SKM-1 treated with dmso at 0.1 percent for 144 hours (cell line): ENCODE data around the gene RNU2-63P.
"Not testable (repeated sequence)": the region's sequence is repeated elsewhere in the genome, so short reads cannot be mapped to it uniquely, and the experiment has no call there.

Source experiments
- DNase-seq: peaks from one replicate; lab custom pipeline; 2025; ENCODE audit not compliant: unreplicated experiment; lab: John Stamatoyannopoulos, UW

RNU2-63P gene

GRCh38 chr2:88032070-88032702 is 15.8 kb upstream of the RNU2-63P start:
- DNase-seq, result no peak

GRCh38 chr2:88028931-88029330 is 12.6 kb upstream of the RNU2-63P start:
- DNase-seq, result no peak

DNA sequence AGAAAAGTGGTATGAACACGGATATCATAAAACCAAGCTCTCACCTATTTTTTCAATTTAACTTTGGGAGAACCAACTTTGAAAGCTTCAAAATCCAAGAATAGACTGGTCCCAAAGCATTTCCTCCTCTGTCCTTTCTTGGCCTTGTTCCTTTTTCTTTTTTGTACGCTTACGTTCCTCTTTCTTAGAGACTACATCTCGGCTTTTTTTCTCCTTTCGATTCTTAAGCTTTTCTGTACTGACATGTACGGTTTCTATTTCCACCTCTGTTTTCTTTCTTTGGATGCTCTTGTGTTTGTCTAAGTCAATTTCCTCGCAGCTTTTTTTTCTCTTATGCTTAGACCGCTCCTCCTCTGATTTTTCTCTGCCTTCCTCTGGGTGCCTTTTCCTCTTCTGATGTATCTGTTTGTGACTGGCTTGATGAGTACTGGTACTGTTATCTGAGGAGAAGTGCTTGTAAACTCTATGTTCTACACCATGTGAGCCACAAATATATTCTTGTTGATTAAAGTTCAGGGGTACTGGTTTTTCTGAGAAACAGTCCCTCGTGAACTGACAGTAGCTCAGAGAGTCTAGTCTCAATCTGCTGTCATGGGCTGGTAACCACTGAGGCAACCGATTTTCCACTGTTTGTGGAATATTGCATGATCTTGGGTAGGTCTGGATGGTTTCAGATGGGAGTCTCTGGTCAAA is 11.5 kb upstream of the RNU2-63P start:
- DNase-seq, result peak; percentile 43

DNA sequence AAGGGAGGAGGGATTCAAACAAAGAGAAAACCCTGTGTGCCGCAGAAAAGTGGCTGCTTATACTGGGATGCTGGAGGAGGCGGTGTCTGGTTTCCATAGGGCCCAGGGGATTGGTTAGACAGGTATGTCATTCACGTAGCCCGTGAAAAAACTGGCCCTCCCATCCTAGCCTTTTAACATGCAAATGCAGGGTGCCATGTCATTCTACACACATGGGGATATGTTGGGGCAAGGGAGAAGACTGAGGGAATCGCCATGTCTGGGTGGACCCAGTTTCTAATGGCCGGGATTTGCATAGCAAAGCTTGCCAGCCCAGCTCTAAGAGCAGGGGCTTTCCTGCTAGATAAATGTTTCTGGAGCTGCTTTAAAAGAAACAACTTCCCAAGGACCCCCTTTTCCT is 8.2 kb upstream of the RNU2-63P start:
- no peak for DNase-seq

DNA sequence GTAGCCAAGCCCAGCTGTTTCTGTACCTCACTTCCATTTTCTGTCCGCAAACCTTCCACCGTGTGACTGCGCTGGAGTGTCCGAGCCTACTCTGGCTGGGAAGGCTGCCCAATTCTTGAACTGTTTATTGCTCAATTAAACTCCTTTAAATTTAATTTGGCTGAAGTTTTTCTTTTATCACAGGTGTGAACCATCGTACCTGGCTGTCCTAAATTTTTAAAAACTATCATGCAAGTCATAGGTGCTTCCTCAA is 6.2 kb upstream of the RNU2-63P start:
- DNase-seq, result no peak

DNA sequence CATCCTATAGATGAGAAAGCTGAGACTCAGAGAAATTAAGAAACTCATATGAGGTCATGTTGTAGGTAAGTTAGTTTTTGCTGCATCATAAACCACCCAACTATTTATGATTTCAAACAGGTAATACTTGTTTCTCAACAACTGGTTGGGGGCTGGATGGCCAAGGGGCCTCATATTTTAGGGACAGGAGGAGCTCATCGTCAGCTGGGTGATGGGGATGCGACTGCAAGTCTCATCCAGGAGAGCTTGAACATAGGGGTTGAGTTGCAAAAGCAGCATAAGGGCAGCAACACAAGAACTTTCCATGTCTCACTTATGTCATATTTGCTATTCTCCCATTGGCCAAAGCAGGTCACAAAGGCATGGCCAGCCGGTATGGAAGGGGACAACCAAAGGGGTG is 3.6 kb upstream of the RNU2-63P start:
- no peak for DNase-seq

GRCh38 chr2:88018909-88019308 is 2.6 kb upstream of the RNU2-63P start:
- DNase-seq, result no peak

DNA sequence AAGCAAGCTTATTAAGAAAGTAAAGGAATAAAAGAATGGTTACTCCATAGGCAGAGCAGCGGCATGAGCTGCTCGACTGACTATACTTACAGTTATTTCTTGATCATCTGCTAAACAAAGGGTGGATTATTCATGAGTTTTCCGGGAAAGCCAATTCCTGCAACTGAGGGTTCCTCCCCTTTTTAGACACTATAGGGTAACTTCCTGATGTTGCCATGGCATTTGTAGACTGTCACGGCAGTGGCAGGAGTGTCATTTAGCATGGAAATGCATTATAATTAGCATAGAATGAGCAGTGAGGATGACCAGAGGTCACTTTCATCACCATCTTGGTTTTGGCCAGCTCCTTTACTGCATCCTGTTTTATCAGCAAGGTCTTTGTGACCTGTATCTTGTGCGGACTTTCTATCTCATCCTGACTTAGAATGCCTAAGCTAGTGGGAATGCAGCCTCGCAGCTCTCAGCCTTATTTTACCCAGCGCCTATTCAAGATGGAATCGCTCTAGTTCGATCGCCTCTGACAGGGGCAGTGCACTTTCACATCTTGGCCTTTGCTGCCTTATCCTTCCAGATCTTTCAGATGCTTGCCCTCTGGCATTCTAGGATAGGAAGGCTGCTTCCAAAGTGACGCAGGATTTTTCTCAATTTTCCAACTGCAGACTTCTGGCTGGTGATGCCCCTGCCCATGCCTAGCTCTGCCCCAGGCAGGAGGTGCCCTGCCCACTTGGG is 1.9 kb upstream of the RNU2-63P start:
- DNase-seq, result not testable (repeated sequence)

DNA sequence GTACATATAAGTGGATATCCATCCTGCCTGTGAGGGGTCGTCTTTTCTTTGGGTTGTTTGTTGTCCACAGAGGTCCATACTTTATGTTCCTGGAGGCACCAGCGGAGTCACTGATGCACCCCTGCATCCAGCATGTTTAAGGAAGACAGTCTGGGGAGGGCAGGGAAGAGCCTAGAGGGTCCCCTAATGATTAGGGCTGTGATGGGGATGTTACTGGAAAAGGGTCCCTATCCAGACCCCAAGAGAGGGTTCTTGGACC is 1.4 kb upstream of the RNU2-63P start:
- not testable (repeated sequence) for DNase-seq

- peak; percentile 87 for DNase-seq
These were observed 823 bp upstream of the RNU2-63P start for GRCh38 chr2:88016960-88017779.

DNA sequence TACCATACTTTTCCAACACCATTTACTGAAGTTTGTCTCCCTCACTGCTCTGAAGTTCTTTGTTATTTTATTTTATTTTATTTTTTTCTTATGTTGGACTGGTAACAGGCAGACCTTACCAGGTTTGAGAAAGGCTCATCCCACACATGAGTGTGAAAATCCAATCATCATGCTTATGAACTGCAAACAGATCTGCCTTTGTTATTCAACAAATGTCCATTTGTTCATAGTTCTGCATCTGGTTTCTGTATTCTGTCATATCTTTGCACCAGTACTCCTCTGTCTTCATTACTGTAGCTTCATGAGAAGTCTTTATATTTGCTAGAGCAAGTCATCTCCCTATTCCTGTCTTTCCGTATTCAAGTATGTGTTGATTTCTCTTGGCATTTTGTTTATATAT is 5.3 kb downstream of the RNU2-63P start:
- DNase-seq, result no peak

GRCh38 chr2:88010136-88010535 is 6.2 kb downstream of the RNU2-63P start:
- no peak for DNase-seq

- no peak for DNase-seq
These were observed 9.4 kb downstream of the RNU2-63P start for GRCh38 chr2:88006912-88007439.

- DNase-seq, result no peak
These were observed 10.6 kb downstream of the RNU2-63P start for GRCh38 chr2:88005776-88006175.

- DNase-seq, result no peak
These were observed 13.1 kb downstream of the RNU2-63P start for GRCh38 chr2:88003074-88003755.

DNA sequence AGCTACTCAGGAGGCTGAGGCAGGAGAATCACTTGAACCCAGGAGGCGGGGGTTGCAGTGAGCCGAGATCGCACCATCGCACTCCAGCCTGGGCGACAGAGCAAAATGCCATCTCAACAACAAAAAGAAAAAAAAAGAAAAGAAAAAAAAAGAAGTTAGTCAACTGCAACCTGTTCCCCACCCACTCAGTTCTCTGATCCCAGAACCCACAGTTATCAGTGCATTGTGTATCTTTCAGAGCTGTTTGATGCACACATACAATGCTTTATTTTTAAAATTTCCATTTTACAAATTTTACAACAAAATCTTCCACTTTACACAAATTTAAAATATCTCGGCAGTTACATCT is 14.0 kb downstream of the RNU2-63P start:
- no peak for DNase-seq

GRCh38 chr2:88000474-88000873 is 15.9 kb downstream of the RNU2-63P start:
- DNase-seq, result not testable (repeated sequence)

DNA sequence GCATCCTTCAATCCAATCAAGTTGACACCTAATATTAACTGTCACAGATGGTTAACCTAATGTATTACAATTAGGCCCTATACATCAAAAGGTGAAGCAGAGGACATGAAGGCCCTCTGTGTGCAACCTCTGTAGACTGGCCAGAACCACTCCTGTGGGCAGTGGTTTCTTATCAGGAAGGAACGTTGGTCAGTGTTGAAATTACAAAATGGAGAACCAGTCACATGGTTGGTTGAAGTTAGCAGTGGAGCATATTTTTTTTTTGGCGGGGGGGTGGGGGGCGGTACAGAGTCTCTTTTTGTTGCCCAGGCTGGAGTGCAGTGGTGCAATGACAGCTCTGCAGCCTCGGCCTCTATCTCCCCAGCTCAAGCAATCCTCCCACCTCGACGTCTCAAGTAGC is 19.8 kb downstream of the RNU2-63P start:
- peak; percentile 28 for DNase-seq

DNA sequence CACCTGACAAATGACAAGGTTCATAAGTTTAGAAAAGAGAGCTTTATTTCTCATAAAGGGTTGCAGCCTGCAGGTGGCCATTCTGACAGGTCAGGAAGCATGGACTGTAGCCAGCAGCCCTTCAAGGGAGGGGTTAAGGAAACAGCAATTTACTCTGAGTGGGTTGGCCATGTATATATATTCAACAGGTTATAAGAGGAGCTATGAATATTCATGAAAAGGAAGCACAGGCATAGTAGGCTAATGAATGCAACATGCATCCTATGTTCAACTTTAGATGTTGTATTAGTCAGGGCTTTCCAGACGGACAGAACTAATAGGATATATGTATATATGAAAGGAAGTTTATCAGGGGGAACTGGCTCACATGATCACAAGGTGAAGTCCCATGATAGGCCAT is 20.6 kb downstream of the RNU2-63P start:
- DNase-seq, result no peak

- not testable (repeated sequence) for DNase-seq
These were observed 22.0 kb downstream of the RNU2-63P start for GRCh38 chr2:87994304-87994850.

GRCh38 chr2:87992569-87992968 is 23.8 kb downstream of the RNU2-63P start:
- not testable (repeated sequence) for DNase-seq
